ENCODE measurements around the gene NSL1.

- TF ChIP-seq CTCF (IDR thresholded peaks at IDR 0.05) (no peak), POLR2A (IDR thresholded peaks at IDR 0.05) (no peak)
These were observed 29.4 kb upstream of the NSL1 start for GRCh38 chr1:212820969-212821368.

Measured in testis (tissue), 2 donors.